ENCODE data around the gene DPCD. TPM values are rescaled to one million over a fixed set of nuclear protein-coding genes. Genes with fewer than 3 reads are reported as not detected.

DPCD gene
- total and polyA plus RNA-seq, 2 of the 8 experiments (the other 6 are each of a cell fraction or from before 2014, with no cell fraction given), result 21.2 to 31.4 TPM

- TF ChIP-seq CHD7 (IDR thresholded peaks at IDR 0.05; ENCODE audit: insufficient replicate concordance, low read length), result no peak
- TF ChIP-seq FOSL1 (IDR thresholded peaks at IDR 0.05; ENCODE audit: insufficient read depth, low read depth, low read length), result no peak
- TF ChIP-seq TCF12 (IDR thresholded peaks at IDR 0.05; ENCODE audit: low read depth, low read length), result no peak
- TF ChIP-seq SIRT6 (IDR thresholded peaks at IDR 0.05; ENCODE audit: low read length), result no peak
- TF ChIP-seq YY1 (IDR thresholded peaks at IDR 0.05; ENCODE audit: low read depth, low read length), result no peak
- no peak for TF ChIP-seq CHD2 (IDR thresholded peaks at IDR 0.05; ENCODE audit: low read length)
- TF ChIP-seq NANOG (IDR thresholded peaks at IDR 0.05; ENCODE audit: insufficient read depth, low read depth, low read length, poor library complexity, severe bottlenecking), result no peak
- no peak for TF ChIP-seq ATF2 (IDR thresholded peaks at IDR 0.05; ENCODE audit: low read length)
- no peak for TF ChIP-seq KDM5A (IDR thresholded peaks at IDR 0.05; ENCODE audit: low read length)
- TF ChIP-seq TEAD4 (IDR thresholded peaks at IDR 0.05; ENCODE audit: low read depth, low read length), result no peak
- no peak for TF ChIP-seq ZNF274 (IDR thresholded peaks at IDR 0.05; ENCODE audit: borderline replicate concordance, extremely low read depth, low read length)
Measured at GRCh38 chr10:101609481-101609880, 21.4 kb downstream of the DPCD start (continued).

Measured in H1 (cell line).